Epithelial cell of proximal tubule (primary cell): Measurements from ENCODE around the gene UQCR11. TPM values are rescaled to one million over a fixed set of nuclear protein-coding genes. Genes with fewer than 3 reads are reported as not detected.

ENCODE experiments used
- DNase-seq: peaks from one replicate; pipeline ENCODE4 v3.0.0-alpha.2; 2011; ENCODE audit warnings: low read depth
- H3K4me3 ChIP-seq: 2 replicates; pipeline ENCODE4 v1.5.1; 2011; ENCODE audit warnings: low read depth, mild to moderate bottlenecking, low read length
- CTCF ChIP-seq: conservative IDR thresholded peaks from 2 replicates; pipeline ENCODE4 v1.5.1; 2012; ENCODE audit warnings: low read depth, mild to moderate bottlenecking, low read length
- total RNA-seq: library from RNA; depleted of rRNA; stranded (reverse); fragments of >200 nt; gene quantifications from 2 replicates; pipeline ENCODE4 v1.2.3, GENCODE V29; 2015

Gene UQCR11
- total RNA-seq, 1 donor from 2014 or later, result 91.4 TPM

GRCh38 chr19:1629256-1629808 lies 24.1 kb upstream of the UQCR11 start:
- no peak for TF ChIP-seq CTCF
- H3K4me3 ChIP-seq, result no peak overlapping the region
- DNase-seq, result no peak

GRCh38 chr19:1627194-1627593 lies 21.9 kb upstream of the UQCR11 start:
- no peak for TF ChIP-seq CTCF
- DNase-seq, result no peak
- no peak overlapping the region for H3K4me3 ChIP-seq

- TF ChIP-seq CTCF, result no peak
- H3K4me3 ChIP-seq, result no peak overlapping the region
- DNase-seq, result no peak
Observed at GRCh38 chr19:1626417-1627010, 21.3 kb upstream of the UQCR11 start.

GRCh38 chr19:1624458-1624857 lies 19.2 kb upstream of the UQCR11 start:
- DNase-seq, result no peak
- no peak overlapping the region for H3K4me3 ChIP-seq
- TF ChIP-seq CTCF, result peak; percentile 75

- no peak for TF ChIP-seq CTCF
- H3K4me3 ChIP-seq, result no peak overlapping the region
- DNase-seq, result no peak
Observed at GRCh38 chr19:1622541-1622940, 17.3 kb upstream of the UQCR11 start.

GRCh38 chr19:1622007-1622406 lies 16.7 kb upstream of the UQCR11 start:
- no peak for TF ChIP-seq CTCF
- DNase-seq, result no peak
- H3K4me3 ChIP-seq, result no peak overlapping the region

- no peak for TF ChIP-seq CTCF
- no peak overlapping the region for H3K4me3 ChIP-seq
- DNase-seq, result no peak
Observed at GRCh38 chr19:1621574-1621973, 16.3 kb upstream of the UQCR11 start.
